Muscle of leg (tissue), 11 donors: Measurements from ENCODE around the gene CEACAM19. TPM values are rescaled to one million over a fixed set of nuclear protein-coding genes. Genes with fewer than 3 reads are reported as not detected.

ENCODE experiments used
- DNase-seq: peaks from one replicate; pipeline ENCODE4 v3.0.0; 2013
- H3K27ac ChIP-seq: one replicate; pipeline ENCODE4 v1.5.1; 2013; ENCODE audit warnings: mild to moderate bottlenecking, low read length, control low read depth
- H3K27me3 ChIP-seq: one replicate; pipeline ENCODE4 v1.6.1; 2013; ENCODE audit warnings: low read length; ENCODE audit not compliant: control insufficient read depth, insufficient read depth
- H3K36me3 ChIP-seq: one replicate; pipeline ENCODE4 v1.6.1; 2013; ENCODE audit warnings: low read length; ENCODE audit not compliant: control insufficient read depth, insufficient read depth
- H3K4me1 ChIP-seq: one replicate; pipeline ENCODE4 v1.6.1; 2013; ENCODE audit warnings: low read length; ENCODE audit not compliant: control insufficient read depth, insufficient read depth
- H3K4me3 ChIP-seq: one replicate; pipeline ENCODE4 v1.5.1; 2013; ENCODE audit warnings: low read length, control low read depth
- H3K9me3 ChIP-seq: replicated peaks from 2 replicates; pipeline ENCODE4 v1.6.1; 2013; ENCODE audit warnings: low read depth, low read length; ENCODE audit not compliant: control insufficient read depth
- WGBS: methylation state at CpG from one replicate; pipeline ENCODE4 v1.1.5; 2013; ENCODE audit warnings: missing lambda C conversion rate; ENCODE audit not compliant: insufficient coverage; 5-methylcytosine and 5-hydroxymethylcytosine counted together
- polyA plus RNA-seq, 8 donors: library from polyadenylated mRNA; unstranded; fragments of 120-200 nt; gene quantifications; one replicate each; pipeline versions ENCODE4 v1.2.1 to v1.2.3, GENCODE V29; 2013; ENCODE audit warnings: inconsistent platforms in 1 of 8, low replicate concordance in 1 of 8; ENCODE audit not compliant: insufficient read length in 8 of 8, insufficient read depth in 1 of 8
- total RNA-seq: library from RNA; stranded (reverse); fragments of 120-200 nt; gene quantifications from one replicate; pipeline ENCODE4 v1.2.4, GENCODE V29; 2013

Gene CEACAM19
- total and polyA plus RNA-seq, 9 donors, result 2.8 to 11.7 (median 5.3) TPM

DNA sequence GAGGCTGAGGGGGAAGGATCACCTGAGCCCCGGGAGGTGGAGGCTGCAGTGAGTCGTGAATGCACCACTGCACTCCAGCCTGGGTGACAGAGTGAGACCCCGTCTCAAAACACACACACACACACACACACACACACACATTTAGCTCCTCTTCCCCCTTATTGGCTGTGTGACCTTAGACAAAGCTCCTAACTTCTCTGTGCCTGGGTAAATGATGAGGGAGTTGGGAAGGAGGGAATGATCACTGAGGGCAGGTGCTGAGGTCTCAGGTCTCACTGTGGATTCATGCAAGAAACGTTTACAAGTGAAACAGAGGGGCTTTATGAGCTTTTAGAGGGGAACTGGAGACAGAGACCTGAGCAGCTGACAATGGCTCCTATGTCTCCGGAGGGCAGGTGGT, 60.3 kb downstream of the CEACAM19 start:
- H3K27me3 ChIP-seq, result peaks cover 3% of the 10 kb centered on the region
- no peaks in the 10 kb centered on the region for H3K4me1 ChIP-seq
- H3K4me3 ChIP-seq, result no peak overlapping the region
- H3K9me3 ChIP-seq, result no peaks in the 10 kb centered on the region
- DNase-seq, result no peak
- no peaks in the 10 kb centered on the region for H3K36me3 ChIP-seq
- WGBS, result 49% methylated on average over 2 of the region's 5 CpGs
- H3K27ac ChIP-seq, result no peak overlapping the region

- WGBS, result 76% methylated on average over 8 of the region's 11 CpGs
- H3K4me3 ChIP-seq, result no peak overlapping the region
- peaks cover 3% of the 10 kb centered on the region for H3K27me3 ChIP-seq
- DNase-seq, result no peak
- no peak overlapping the region for H3K27ac ChIP-seq
- H3K36me3 ChIP-seq, result no peaks in the 10 kb centered on the region
- H3K4me1 ChIP-seq, result peaks cover under 1% of the 10 kb centered on the region
- no peaks in the 10 kb centered on the region for H3K9me3 ChIP-seq
Measured at GRCh38 chr19:44732235-44733014, 61.1 kb downstream of the CEACAM19 start.

Other genes with a start within 250 kb of the CEACAM19 start
- 6.4 TPM for gene ZNF229, start 223.0 kb upstream of the CEACAM19 start, total RNA-seq
- gene ZNF229, start 223.0 kb upstream of the CEACAM19 start, polyA plus RNA-seq, result 1 to 10 TPM; 4.2 to 6.6 (median 5.4) TPM
- 10.2 TPM for gene ZNF180, start 171.0 kb upstream of the CEACAM19 start, total RNA-seq
- gene ZNF180, start 171.0 kb upstream of the CEACAM19 start, polyA plus RNA-seq, result 1 to 10 TPM; 4.8 to 9.7 (median 6.4) TPM
- gene CEACAM20, start 141.8 kb upstream of the CEACAM19 start, total RNA-seq, result not detected
- gene CEACAM20, start 141.8 kb upstream of the CEACAM19 start, polyA plus RNA-seq, result not detected
- not detected for gene IGSF23, start 57.9 kb upstream of the CEACAM19 start, total RNA-seq
- not detected for gene IGSF23, start 57.9 kb upstream of the CEACAM19 start, polyA plus RNA-seq
- gene PVR, start 27.6 kb upstream of the CEACAM19 start, total RNA-seq, result 22.3 TPM
- 10 to 100 TPM; 18.4 to 25.6 (median 20.1) TPM for gene PVR, start 27.6 kb upstream of the CEACAM19 start, polyA plus RNA-seq
- 0.62 TPM for gene CEACAM16, start 27.7 kb downstream of the CEACAM19 start, total RNA-seq
- under 1 TPM; 0.31 to 0.84 (median 0.53) TPM for gene CEACAM16, start 27.7 kb downstream of the CEACAM19 start, polyA plus RNA-seq
- gene BCL3, start 77.2 kb downstream of the CEACAM19 start, total RNA-seq, result 2.7 TPM
- 10 to 100 TPM; 10.8 to 19.2 (median 14.5) TPM for gene BCL3, start 77.2 kb downstream of the CEACAM19 start, polyA plus RNA-seq
- not detected for gene CBLC, start 106.4 kb downstream of the CEACAM19 start, total RNA-seq
- gene CBLC, start 106.4 kb downstream of the CEACAM19 start, polyA plus RNA-seq, result 1 to 10 TPM in 2 of 8 donors, under 1 TPM in 2, not detected in 4; 0.11 to 2.6 (median 1.1) TPM
- 81.6 TPM for gene BCAM, start 137.6 kb downstream of the CEACAM19 start, total RNA-seq
- 100 to 1,000 TPM; 122 to 235 (median 205) TPM for gene BCAM, start 137.6 kb downstream of the CEACAM19 start, polyA plus RNA-seq
- gene NECTIN2, start 174.8 kb downstream of the CEACAM19 start, total RNA-seq, result 38.4 TPM
- 10 to 100 TPM; 48.7 to 61.8 (median 54.7) TPM for gene NECTIN2, start 174.8 kb downstream of the CEACAM19 start, polyA plus RNA-seq
- gene TOMM40, start 219.8 kb downstream of the CEACAM19 start, total RNA-seq, result 24.3 TPM
- gene TOMM40, start 219.8 kb downstream of the CEACAM19 start, polyA plus RNA-seq, result 10 to 100 TPM; 35.9 to 41.8 (median 37.0) TPM
- 56.7 TPM for gene APOE, start 234.3 kb downstream of the CEACAM19 start, total RNA-seq
- gene APOE, start 234.3 kb downstream of the CEACAM19 start, polyA plus RNA-seq, result 10 to 100 TPM; 32.7 to 62.3 (median 43.9) TPM
- gene APOC1, start 243.1 kb downstream of the CEACAM19 start, total RNA-seq, result 25.0 TPM
- 10 to 100 TPM; 13.5 to 25.2 (median 15.7) TPM for gene APOC1, start 243.1 kb downstream of the CEACAM19 start, polyA plus RNA-seq